CD4-positive, alpha-beta T cell treated with Interleukin-15 for 4 hours (primary cell): ENCODE results near the gene STON1.
"Not testable (repeated sequence)": the region's sequence is repeated elsewhere in the genome, so short reads cannot be mapped to it uniquely, and the experiment has no call there.

Experiments used
- DNase-seq: peaks from one replicate; pipeline ENCODE4 v3.0.0-alpha.2; 2020; ENCODE audit warnings: low spot score

Gene STON1

GRCh38 chr2:48620604-48621003 is 90.7 kb downstream of the STON1 start:
- DNase-seq = no peak

- DNase-seq = not testable (repeated sequence)
Observed at GRCh38 chr2:48622691-48623090, 92.7 kb downstream of the STON1 start.

GRCh38 chr2:48624696-48625095 is 94.7 kb downstream of the STON1 start:
- DNase-seq = no peak

GRCh38 chr2:48626047-48626446 is 96.1 kb downstream of the STON1 start:
- DNase-seq = no peak

GRCh38 chr2:48633143-48633542 is 103.2 kb downstream of the STON1 start:
- DNase-seq = no peak

GRCh38 chr2:48635786-48636185 is 105.8 kb downstream of the STON1 start:
- no peak for DNase-seq

- DNase-seq = no peak
Observed at GRCh38 chr2:48638261-48638660, 108.3 kb downstream of the STON1 start.
